ENCODE results near the gene YAP1. TPM values are rescaled to one million over a fixed set of nuclear protein-coding genes. Genes with fewer than 3 reads are reported as not detected.

YAP1 gene
- total and polyA plus RNA-seq, 2 donors (not counting 1 experiment from before 2014, with no cell fraction given): 116 to 169 TPM

GRCh38 chr11:102205805-102206204 lies 95.6 kb downstream of the YAP1 start:
- H3K79me2 ChIP-seq (ENCODE audit: control insufficient read depth, insufficient read depth, low read length): peaks cover 9% of the 10 kb centered on the region
- H4K20me1 ChIP-seq (ENCODE audit: control insufficient read depth, extremely low read depth, insufficient read depth, low read length): no peaks in the 10 kb centered on the region
- DNase-seq (ENCODE audit: low read depth in 2 of 2): no peak
- peaks cover 1% of the 10 kb centered on the region for H3K36me3 ChIP-seq (ENCODE audit: control insufficient read depth, insufficient read depth, low read length)
- no peak overlapping the region for H3K4me3 ChIP-seq (replicated peaks in 1 of 4; ENCODE audit: control extremely low read depth in 1 of 4, insufficient read depth in 1 of 4, low read depth in 3 of 4, low read length in 4 of 4)
- H3K27me3 ChIP-seq (ENCODE audit: control insufficient read depth, insufficient read depth, low read length): no peaks in the 10 kb centered on the region
- H3K27ac ChIP-seq (ENCODE audit: insufficient read depth, low read length): no peak overlapping the region
- no peak overlapping the region for H2AFZ ChIP-seq (ENCODE audit: low read length)
- TF ChIP-seq EZH2 (IDR thresholded peaks at IDR 0.05; ENCODE audit: low read length, missing control alignments): no peak
- no peak for TF ChIP-seq CTCF (conservative IDR thresholded peaks at IDR 0.05 in 1 of 2, IDR thresholded peaks at IDR 0.05 in 1 of 2; ENCODE audit: low read depth in 1 of 2, low read length in 2 of 2)
- H3K9me3 ChIP-seq (ENCODE audit: control insufficient read depth, insufficient read depth, low read depth, low read length): no peaks in the 10 kb centered on the region
- H3K4me1 ChIP-seq (ENCODE audit: control insufficient read depth, extremely low read depth, insufficient read depth, low read length): no peaks in the 10 kb centered on the region
- H3K9ac ChIP-seq (ENCODE audit: insufficient read depth, low read length): no peak overlapping the region
- no peak overlapping the region for H3K4me2 ChIP-seq (ENCODE audit: extremely low read depth, insufficient read depth, low read length)

GRCh38 chr11:102208835-102209234 lies 98.6 kb downstream of the YAP1 start:
- Histone ChIP-seq H3K79me2 (ENCODE audit: control insufficient read depth, insufficient read depth, low read length) (peaks cover 2% of the 10 kb centered on the region), H3K27ac (ENCODE audit: insufficient read depth, low read length) (no peak overlapping the region), H3K27me3 (ENCODE audit: control insufficient read depth, insufficient read depth, low read length) (no peaks in the 10 kb centered on the region), H3K4me3 (replicated peaks in 1 of 4; ENCODE audit: control extremely low read depth in 1 of 4, insufficient read depth in 1 of 4, low read depth in 3 of 4, low read length in 4 of 4) (no peak overlapping the region), H4K20me1 (ENCODE audit: control insufficient read depth, extremely low read depth, insufficient read depth, low read length) (no peaks in the 10 kb centered on the region), H3K4me2 (ENCODE audit: extremely low read depth, insufficient read depth, low read length) (no peak overlapping the region), H2AFZ (ENCODE audit: low read length) (no peak overlapping the region), H3K36me3 (ENCODE audit: control insufficient read depth, insufficient read depth, low read length) (peaks cover 1% of the 10 kb centered on the region), H3K9me3 (ENCODE audit: control insufficient read depth, insufficient read depth, low read depth, low read length) (no peaks in the 10 kb centered on the region), H3K9ac (ENCODE audit: insufficient read depth, low read length) (no peak overlapping the region), H3K4me1 (ENCODE audit: control insufficient read depth, extremely low read depth, insufficient read depth, low read length) (no peaks in the 10 kb centered on the region)
- TF ChIP-seq CTCF (conservative IDR thresholded peaks at IDR 0.05 in 1 of 2, IDR thresholded peaks at IDR 0.05 in 1 of 2; ENCODE audit: low read depth in 1 of 2, low read length in 2 of 2) (no peak), EZH2 (IDR thresholded peaks at IDR 0.05; ENCODE audit: low read length, missing control alignments) (no peak)
- no peak for DNase-seq (ENCODE audit: low read depth in 2 of 2)

DNA sequence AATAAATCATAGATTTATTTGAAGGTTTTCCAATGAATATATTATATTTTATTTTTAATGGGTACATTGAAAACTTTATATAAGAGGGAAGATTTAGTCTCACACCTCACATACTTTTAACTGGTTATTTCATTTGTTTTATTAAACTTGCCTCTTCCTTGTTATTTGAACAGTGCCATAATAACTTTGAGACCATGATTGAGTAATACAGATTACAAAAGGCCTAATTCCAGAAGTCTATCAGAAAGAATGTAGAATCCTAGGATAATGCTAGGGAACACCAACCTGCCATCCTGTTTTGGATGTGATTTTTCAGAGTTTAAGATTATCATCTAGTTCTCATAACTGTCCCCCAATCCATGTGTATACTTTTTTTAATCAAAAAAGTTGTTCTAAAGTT lies 104.4 kb downstream of the YAP1 start:
- no peak for DNase-seq (ENCODE audit: low read depth in 2 of 2)
- Histone ChIP-seq H2AFZ (ENCODE audit: low read length) (no peak overlapping the region), H3K9ac (ENCODE audit: insufficient read depth, low read length) (no peak overlapping the region), H3K4me1 (ENCODE audit: control insufficient read depth, extremely low read depth, insufficient read depth, low read length) (no peaks in the 10 kb centered on the region), H3K27me3 (ENCODE audit: control insufficient read depth, insufficient read depth, low read length) (no peaks in the 10 kb centered on the region), H3K79me2 (ENCODE audit: control insufficient read depth, insufficient read depth, low read length) (peaks cover 2% of the 10 kb centered on the region), H4K20me1 (ENCODE audit: control insufficient read depth, extremely low read depth, insufficient read depth, low read length) (no peaks in the 10 kb centered on the region), H3K36me3 (ENCODE audit: control insufficient read depth, insufficient read depth, low read length) (peaks cover 2% of the 10 kb centered on the region), H3K4me3 (replicated peaks in 1 of 4; ENCODE audit: control extremely low read depth in 1 of 4, insufficient read depth in 1 of 4, low read depth in 3 of 4, low read length in 4 of 4) (no peak overlapping the region), H3K9me3 (ENCODE audit: control insufficient read depth, insufficient read depth, low read depth, low read length) (no peaks in the 10 kb centered on the region), H3K27ac (ENCODE audit: insufficient read depth, low read length) (no peak overlapping the region), H3K4me2 (ENCODE audit: extremely low read depth, insufficient read depth, low read length) (no peak overlapping the region)
- TF ChIP-seq CTCF (conservative IDR thresholded peaks at IDR 0.05 in 1 of 2, IDR thresholded peaks at IDR 0.05 in 1 of 2; ENCODE audit: low read depth in 1 of 2, low read length in 2 of 2): no peak
- TF ChIP-seq EZH2 (IDR thresholded peaks at IDR 0.05; ENCODE audit: low read length, missing control alignments): no peak
